SH-SY5Y (cell line): ENCODE results near the gene BUB1B.

Experiments
- GATA2 ChIP-seq: IDR thresholded peaks from 2 replicates; pipeline ENCODE4 v1.6.1; 2011; ENCODE audit warnings: mild to moderate bottlenecking, low read depth, low read length
- GATA3 ChIP-seq: IDR thresholded peaks from 2 replicates; pipeline ENCODE4 v1.6.1; 2011; ENCODE audit warnings: low read depth, mild to moderate bottlenecking, low read length, moderate library complexity

DNA sequence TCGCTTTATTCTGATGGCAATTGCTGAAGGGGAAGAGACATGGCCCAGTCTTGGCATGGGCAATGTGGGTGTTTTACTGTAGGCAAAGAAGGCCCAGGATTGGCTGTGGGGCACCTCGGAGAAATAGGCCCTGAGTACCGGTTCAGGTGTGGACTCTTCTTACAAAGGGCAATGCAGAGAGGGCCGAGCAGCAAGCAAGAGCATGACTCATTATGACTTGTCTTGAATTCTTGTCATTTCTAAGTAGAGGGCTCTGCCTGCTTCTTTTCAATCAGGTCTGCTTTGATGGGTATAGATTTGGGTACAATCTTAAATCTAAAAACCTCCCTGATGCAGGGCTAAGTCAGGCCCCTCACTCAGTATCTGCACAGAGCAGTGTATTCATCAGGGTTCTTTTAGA is 14.8 kb upstream of the BUB1B start:
- TF ChIP-seq GATA2 (no peak), GATA3 (no peak)
